SU-DHL-6 (cell line): ENCODE measurements around the gene LXN.

Experiments used
- H2AFZ ChIP-seq: fragments of 200-600 bp; sonication (generic); 2 replicates; pipeline ENCODE4 v1.6.1; 2014; ENCODE audit warnings: low read depth, mild to moderate bottlenecking, moderate library complexity, mixed read lengths, antibody characterized with exemption, low read length; ENCODE audit not compliant: severe bottlenecking
- H3F3A ChIP-seq: fragments of 200-600 bp; shearing (Covaris generic); 2 replicates; pipeline ENCODE4 v1.6.0; 2016; ENCODE audit warnings: antibody characterized with exemption, mild to moderate bottlenecking; ENCODE audit not compliant: insufficient read depth
- H3K27ac ChIP-seq: fragments of 200-600 bp; sonication (generic); 2 replicates; pipeline ENCODE4 v1.5.1; 2016; ENCODE audit warnings: low read depth, mild to moderate bottlenecking, low read length, moderate library complexity, mixed read lengths
- H3K27me3 ChIP-seq: fragments of 200-600 bp; sonication (generic), shearing (Covaris generic); 2 replicates; pipeline ENCODE4 v1.6.0; 2014; ENCODE audit warnings: mild to moderate bottlenecking, low read length
- H3K36me3 ChIP-seq: fragments of 200-600 bp; sonication (generic); 2 replicates; pipeline ENCODE4 v1.6.1; 2014; ENCODE audit warnings: mild to moderate bottlenecking, low read length, mixed read lengths
- H3K4me2 ChIP-seq: fragments of 300-600, 200-600 bp; shearing (Covaris generic), sonication (generic); 2 replicates; pipeline ENCODE4 v1.6.0; 2014; ENCODE audit warnings: low read length, low read depth, mild to moderate bottlenecking; ENCODE audit not compliant: poor library complexity, severe bottlenecking
- H3K4me3 ChIP-seq: fragments of 200-600 bp; sonication (generic); 2 replicates; pipeline ENCODE4 v1.5.1; 2014; ENCODE audit warnings: antibody characterized with exemption, low read length, mild to moderate bottlenecking, mixed read lengths; ENCODE audit not compliant: insufficient read depth, poor library complexity, severe bottlenecking
- H3K79me2 ChIP-seq: fragments of 200-600 bp; sonication (generic); 2 replicates; pipeline ENCODE4 v1.6.1; 2014; ENCODE audit warnings: mild to moderate bottlenecking, low read length, moderate library complexity; ENCODE audit not compliant: insufficient read depth
- H3K9ac ChIP-seq: fragments of 200-600 bp; sonication (generic); 2 replicates; pipeline ENCODE4 v1.7.0; 2014; ENCODE audit warnings: mild to moderate bottlenecking, low read length
- H3K9me2 ChIP-seq: fragments of 200-600 bp; sonication (generic); replicated peaks from 2 replicates; pipeline ENCODE4 v1.6.1; 2014; ENCODE audit warnings: low read length; ENCODE audit not compliant: insufficient read depth
- H3K9me3 ChIP-seq: fragments of 200-600 bp; sonication (generic); 2 replicates; pipeline ENCODE4 v1.6.1; 2014; ENCODE audit warnings: low read length, mixed read lengths; ENCODE audit not compliant: insufficient read depth
- H4K20me1 ChIP-seq: fragments of 200-600 bp; sonication (generic); 2 replicates; pipeline ENCODE4 v1.6.1; 2014; ENCODE audit warnings: low read depth, mild to moderate bottlenecking, antibody characterized with exemption, low read length, moderate library complexity, mixed read lengths
- EZH2phosphoT487 ChIP-seq: fragments of 200-600 bp; sonication (generic), shearing (Covaris generic); conservative IDR thresholded peaks from 2 replicates; pipeline ENCODE4 v1.6.1; 2018; ENCODE audit warnings: mild to moderate bottlenecking, antibody characterized with exemption, low read length, moderate library complexity, mixed read lengths
- TF ChIP-seq, protein P1 (sequence below): fragments of 200-600 bp; sonication (generic); IDR thresholded peaks from one replicate; pipeline ENCODE4 v1.5.1; 2017; ENCODE audit warnings: antibody characterized with exemption, mild to moderate bottlenecking, low read length, moderate library complexity; ENCODE audit not compliant: insufficient read depth, poor library complexity, severe bottlenecking

Gene LXN

GRCh38 chr3:158663832-158664231 is 8.6 kb downstream of the LXN start:
- no peaks in the 10 kb centered on the region for H3K27me3 ChIP-seq
- H3F3A ChIP-seq = no peaks in the 10 kb centered on the region; the same call in none of the 2 replicates
- H3K79me2 ChIP-seq = no peaks in the 10 kb centered on the region
- H3K36me3 ChIP-seq = peaks cover 38% of the 10 kb centered on the region; the same call in 1 of the 2 replicates
- no peaks in the 10 kb centered on the region for H3K9me2 ChIP-seq
- no peak overlapping the region for H2AFZ ChIP-seq
- H3K9me3 ChIP-seq = no peaks in the 10 kb centered on the region
- H3K4me3 ChIP-seq = no peak overlapping the region
- H3K4me2 ChIP-seq = no peak overlapping the region
- H4K20me1 ChIP-seq = no peaks in the 10 kb centered on the region
- no peak for TF ChIP-seq EZH2phosphoT487
- TF ChIP-seq, protein P1, sequence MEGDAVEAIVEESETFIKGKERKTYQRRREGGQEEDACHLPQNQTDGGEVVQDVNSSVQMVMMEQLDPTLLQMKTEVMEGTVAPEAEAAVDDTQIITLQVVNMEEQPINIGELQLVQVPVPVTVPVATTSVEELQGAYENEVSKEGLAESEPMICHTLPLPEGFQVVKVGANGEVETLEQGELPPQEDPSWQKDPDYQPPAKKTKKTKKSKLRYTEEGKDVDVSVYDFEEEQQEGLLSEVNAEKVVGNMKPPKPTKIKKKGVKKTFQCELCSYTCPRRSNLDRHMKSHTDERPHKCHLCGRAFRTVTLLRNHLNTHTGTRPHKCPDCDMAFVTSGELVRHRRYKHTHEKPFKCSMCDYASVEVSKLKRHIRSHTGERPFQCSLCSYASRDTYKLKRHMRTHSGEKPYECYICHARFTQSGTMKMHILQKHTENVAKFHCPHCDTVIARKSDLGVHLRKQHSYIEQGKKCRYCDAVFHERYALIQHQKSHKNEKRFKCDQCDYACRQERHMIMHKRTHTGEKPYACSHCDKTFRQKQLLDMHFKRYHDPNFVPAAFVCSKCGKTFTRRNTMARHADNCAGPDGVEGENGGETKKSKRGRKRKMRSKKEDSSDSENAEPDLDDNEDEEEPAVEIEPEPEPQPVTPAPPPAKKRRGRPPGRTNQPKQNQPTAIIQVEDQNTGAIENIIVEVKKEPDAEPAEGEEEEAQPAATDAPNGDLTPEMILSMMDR = no peak
- H3K9ac ChIP-seq = no peak overlapping the region
- no peak overlapping the region for H3K27ac ChIP-seq

GRCh38 chr3:158663246-158663645 is 9.2 kb downstream of the LXN start:
- no peak overlapping the region for H3K27ac ChIP-seq
- H3K27me3 ChIP-seq = no peaks in the 10 kb centered on the region
- TF ChIP-seq, protein P1 = no peak
- no peak for TF ChIP-seq EZH2phosphoT487
- H3K4me3 ChIP-seq = no peak overlapping the region
- no peaks in the 10 kb centered on the region for H3K9me3 ChIP-seq
- no peak overlapping the region for H3K9ac ChIP-seq
- H3K79me2 ChIP-seq = no peaks in the 10 kb centered on the region
- no peaks in the 10 kb centered on the region for H3K9me2 ChIP-seq
- H3F3A ChIP-seq = no peaks in the 10 kb centered on the region; the same call in none of the 2 replicates
- no peak overlapping the region for H3K4me2 ChIP-seq
- no peak overlapping the region for H2AFZ ChIP-seq
- H4K20me1 ChIP-seq = no peaks in the 10 kb centered on the region
- H3K36me3 ChIP-seq = peaks cover 35% of the 10 kb centered on the region; the same call in 1 of the 2 replicates

GRCh38 chr3:158660711-158661110 is 11.7 kb downstream of the LXN start:
- Histone ChIP-seq H3K27ac (no peak overlapping the region), H3K79me2 (no peaks in the 10 kb centered on the region), H3K4me3 (no peak overlapping the region), H2AFZ (no peak overlapping the region), H3F3A (no peaks in the 10 kb centered on the region), H3K9me3 (no peaks in the 10 kb centered on the region), H4K20me1 (no peaks in the 10 kb centered on the region), H3K9ac (no peak overlapping the region), H3K4me2 (no peak overlapping the region), H3K36me3 (peaks cover 28% of the 10 kb centered on the region; the same call in 1 of the 2 replicates), H3K9me2 (no peaks in the 10 kb centered on the region), H3K27me3 (no peaks in the 10 kb centered on the region)
- TF ChIP-seq EZH2phosphoT487 = no peak
- TF ChIP-seq, protein P1 = no peak
